HEK293 (cell line): Measurements from ENCODE around the gene GGTLC2.

Experiments used
- CTCF ChIA-PET: fragments of 350-600 bp; formaldehyde crosslinking; extraction: SDS; loops from one replicate; lab custom pipeline; 2021; ENCODE audit warnings: antibody characterized with exemption; lab: Yijun Ruan, JAX
- POLR2A ChIA-PET: fragments of 300-600 bp; formaldehyde crosslinking; extraction: SDS; loops from one replicate; lab custom pipeline; 2020; ENCODE audit warnings: antibody characterized with exemption, inconsistent platforms; lab: Yijun Ruan, JAX
- H3K27ac ChIP-seq: fragments of 200-500 bp; sonication (Bioruptor generic); 2 replicates; pipeline ENCODE4 v1.5.1; 2014; ENCODE audit warnings: low read depth, low read length, control low read depth, inconsistent platforms; ENCODE audit errors: extremely low read depth
- H3K36me3 ChIP-seq, 2 experiments: fragments of 200-500 bp in 1 of 2; sonication (Bioruptor generic) in 1 of 2; 1 replicate in 1 of 2; 2 replicates in 1 of 2; pipeline ENCODE4 v1.5.1; 2014 to 2017; ENCODE audit warnings: inconsistent platforms in 2 of 2, low read length in 2 of 2; ENCODE audit not compliant: control insufficient read depth in 2 of 2, insufficient read depth in 1 of 2
- H3K4me1 ChIP-seq: fragments of 200-500 bp; sonication (Bioruptor generic); 2 replicates; pipeline ENCODE4 v1.5.1; 2014; ENCODE audit warnings: mild to moderate bottlenecking, low read length, inconsistent platforms; ENCODE audit not compliant: control insufficient read depth, insufficient read depth
- H3K4me3 ChIP-seq: 2 replicates; pipeline ENCODE4 v1.5.1; 2011; ENCODE audit warnings: low read depth, mild to moderate bottlenecking, control low read depth, low read length, moderate library complexity
- H3K9me3 ChIP-seq: fragments of 200-500 bp; sonication (Bioruptor generic); 2 replicates; pipeline ENCODE4 v1.5.1; 2014; ENCODE audit warnings: low read depth, low read length, inconsistent platforms; ENCODE audit not compliant: control insufficient read depth, insufficient read depth
- KLF16 ChIP-seq: fragments of 450-650 bp; formaldehyde crosslinking; IDR thresholded peaks from 2 replicates; pipeline ENCODE4 v1.5.1; 2017; ENCODE audit warnings: missing biosample characterization, missing genetic modification characterization
- SP7 ChIP-seq: fragments of 450-650 bp; formaldehyde crosslinking; IDR thresholded peaks from 2 replicates; pipeline ENCODE4 v1.5.1; 2016; ENCODE audit warnings: missing biosample characterization, missing genetic modification characterization
- ZBTB17 ChIP-seq: fragments of 450-650 bp; formaldehyde crosslinking; IDR thresholded peaks from 2 replicates; pipeline ENCODE4 v1.5.1; 2016; ENCODE audit warnings: missing biosample characterization, missing genetic modification characterization
- ZNF10 ChIP-seq: fragments of 450-650 bp; formaldehyde crosslinking; IDR thresholded peaks from 2 replicates; pipeline ENCODE4 v1.5.1; 2017; ENCODE audit warnings: missing biosample characterization, missing genetic modification characterization
- ZNF114 ChIP-seq: fragments of 450-650 bp; formaldehyde crosslinking; IDR thresholded peaks from 2 replicates; pipeline ENCODE4 v1.5.0; 2017; ENCODE audit warnings: missing biosample characterization, missing genetic modification characterization
- ZNF19 ChIP-seq: fragments of 450-650 bp; formaldehyde crosslinking; IDR thresholded peaks from 2 replicates; pipeline ENCODE4; 2016; ENCODE audit warnings: missing biosample characterization, missing genetic modification characterization, low read depth
- ZNF341 ChIP-seq: fragments of 450-650 bp; formaldehyde crosslinking; IDR thresholded peaks from 2 replicates; pipeline ENCODE4; 2016; ENCODE audit warnings: low read depth, missing biosample characterization, missing genetic modification characterization
- ZNF391 ChIP-seq: fragments of 450-650 bp; formaldehyde crosslinking; IDR thresholded peaks from 2 replicates; pipeline ENCODE4 v1.5.1; 2016; ENCODE audit warnings: low read depth, missing biosample characterization, missing genetic modification characterization, borderline replicate concordance
- ZNF416 ChIP-seq: fragments of 450-650 bp; formaldehyde crosslinking; IDR thresholded peaks from 2 replicates; pipeline ENCODE4 v1.5.1; 2016; ENCODE audit warnings: missing biosample characterization, missing genetic modification characterization
- ZNF585B ChIP-seq: fragments of 450-650 bp; formaldehyde crosslinking; IDR thresholded peaks from 2 replicates; pipeline ENCODE4 v1.5.1; 2016; ENCODE audit warnings: missing biosample characterization, missing genetic modification characterization
- ZNF654 ChIP-seq: fragments of 450-650 bp; formaldehyde crosslinking; IDR thresholded peaks from 2 replicates; pipeline ENCODE4 v1.5.1; 2016; ENCODE audit warnings: low read depth, missing biosample characterization, missing genetic modification characterization
- ZNF660 ChIP-seq: fragments of 450-650 bp; IDR thresholded peaks from 2 replicates; pipeline ENCODE4 v1.5.1; 2018; ENCODE audit warnings: missing biosample characterization, mild to moderate bottlenecking, missing genetic modification characterization
- ZNF677 ChIP-seq: fragments of 450-650 bp; IDR thresholded peaks from 2 replicates; pipeline ENCODE4 v1.5.0; 2018; ENCODE audit warnings: missing biosample characterization, mild to moderate bottlenecking, missing genetic modification characterization, moderate library complexity
- TF ChIP-seq, protein P1 (sequence below): fragments of 450-650 bp; formaldehyde crosslinking; IDR thresholded peaks from 2 replicates; pipeline ENCODE4 v1.5.1; 2016; ENCODE audit warnings: missing biosample characterization, missing genetic modification characterization
- TF ChIP-seq, protein P2 (sequence below): fragments of 450-650 bp; formaldehyde crosslinking; IDR thresholded peaks from 2 replicates; pipeline ENCODE4 v1.5.1; 2016; ENCODE audit warnings: missing biosample characterization, missing genetic modification characterization
- TF ChIP-seq, protein P3 (sequence below): fragments of 450-650 bp; formaldehyde crosslinking; IDR thresholded peaks from 2 replicates; pipeline ENCODE4 v1.5.1; 2016; ENCODE audit warnings: missing biosample characterization, missing genetic modification characterization
- TF ChIP-seq, protein P4 (sequence below): fragments of 450-650 bp; formaldehyde crosslinking; IDR thresholded peaks from 2 replicates; pipeline ENCODE4 v1.5.0; 2017; ENCODE audit warnings: missing biosample characterization, missing genetic modification characterization, borderline replicate concordance
- TF ChIP-seq, protein P5 (sequence below): fragments of 450-650 bp; formaldehyde crosslinking; IDR thresholded peaks from 2 replicates; pipeline ENCODE4 v1.5.1; 2016; ENCODE audit warnings: missing biosample characterization, missing genetic modification characterization, borderline replicate concordance

The GGTLC2 gene

DNA sequence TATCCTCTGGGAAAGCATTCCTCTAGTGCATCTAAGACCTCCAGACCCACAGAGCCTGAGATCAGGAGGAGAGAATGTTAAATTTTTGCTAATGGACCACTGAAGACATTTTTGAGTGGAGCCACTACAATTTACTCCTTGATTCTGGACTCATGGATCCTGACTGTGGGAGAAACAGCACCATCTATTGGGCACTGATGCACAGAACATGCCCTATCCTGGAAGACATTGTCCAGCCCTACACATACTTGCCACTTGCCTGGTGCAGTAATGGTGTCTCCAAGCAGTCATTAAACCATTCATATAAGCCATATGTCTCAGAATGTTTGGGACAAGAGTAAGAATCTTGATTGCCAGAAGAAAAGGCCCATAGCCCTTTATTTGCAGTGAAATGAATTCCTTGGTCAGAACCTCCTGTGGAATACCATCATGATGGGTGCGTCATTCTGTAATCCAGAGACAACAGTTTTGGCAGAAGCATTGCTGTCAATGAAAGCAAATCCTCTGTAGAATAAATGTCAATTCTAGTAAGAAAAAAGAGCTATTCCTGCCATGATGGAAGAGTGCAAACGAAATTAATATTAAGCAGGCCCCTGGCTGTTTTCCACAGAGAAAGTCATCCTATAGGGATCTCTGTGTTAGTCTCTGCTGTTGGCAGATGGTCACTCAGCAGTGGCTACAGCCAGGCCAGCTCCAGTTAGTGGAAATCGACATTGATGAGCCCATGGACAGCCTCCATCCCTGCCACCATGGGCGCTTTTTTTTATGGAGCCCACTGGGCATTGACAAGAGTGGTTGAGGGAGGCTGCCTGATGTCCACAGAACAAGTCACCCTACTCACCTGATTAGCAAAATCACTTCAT, 43.5 kb downstream of the GGTLC2 start:
- Histone ChIP-seq H3K27ac (no peak overlapping the region), H3K9me3 (no peaks in the 10 kb centered on the region), H3K4me3 (no peak overlapping the region), H3K4me1 (no peaks in the 10 kb centered on the region)
- CTCF ChIA-PET = interaction anchor here (0.7 to 7.4 kb wide), 16 partner anchors 10 to 225 kb away, joined by 3 to 94 read pairs (median 4); no protein-coding TSS in a partner anchor
- POLR2A ChIA-PET = no interaction called here
- TF ChIP-seq ZNF585B = no peak
- peak; percentile 71 for TF ChIP-seq ZNF654 (tag by site-specific recombination)
- TF ChIP-seq ZBTB17 (tag by site-specific recombination) = 0 out of 2 replicates have a peak, but pooled peaks have one; percentile 20
- TF ChIP-seq, protein P1, sequence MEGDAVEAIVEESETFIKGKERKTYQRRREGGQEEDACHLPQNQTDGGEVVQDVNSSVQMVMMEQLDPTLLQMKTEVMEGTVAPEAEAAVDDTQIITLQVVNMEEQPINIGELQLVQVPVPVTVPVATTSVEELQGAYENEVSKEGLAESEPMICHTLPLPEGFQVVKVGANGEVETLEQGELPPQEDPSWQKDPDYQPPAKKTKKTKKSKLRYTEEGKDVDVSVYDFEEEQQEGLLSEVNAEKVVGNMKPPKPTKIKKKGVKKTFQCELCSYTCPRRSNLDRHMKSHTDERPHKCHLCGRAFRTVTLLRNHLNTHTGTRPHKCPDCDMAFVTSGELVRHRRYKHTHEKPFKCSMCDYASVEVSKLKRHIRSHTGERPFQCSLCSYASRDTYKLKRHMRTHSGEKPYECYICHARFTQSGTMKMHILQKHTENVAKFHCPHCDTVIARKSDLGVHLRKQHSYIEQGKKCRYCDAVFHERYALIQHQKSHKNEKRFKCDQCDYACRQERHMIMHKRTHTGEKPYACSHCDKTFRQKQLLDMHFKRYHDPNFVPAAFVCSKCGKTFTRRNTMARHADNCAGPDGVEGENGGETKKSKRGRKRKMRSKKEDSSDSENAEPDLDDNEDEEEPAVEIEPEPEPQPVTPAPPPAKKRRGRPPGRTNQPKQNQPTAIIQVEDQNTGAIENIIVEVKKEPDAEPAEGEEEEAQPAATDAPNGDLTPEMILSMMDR = peak; percentile 46; the same call in 1 of the 2 replicates
- TF ChIP-seq, all 188 proteins: peak for 3
- no peaks in the 10 kb centered on the region for H3K36me3 ChIP-seq

DNA sequence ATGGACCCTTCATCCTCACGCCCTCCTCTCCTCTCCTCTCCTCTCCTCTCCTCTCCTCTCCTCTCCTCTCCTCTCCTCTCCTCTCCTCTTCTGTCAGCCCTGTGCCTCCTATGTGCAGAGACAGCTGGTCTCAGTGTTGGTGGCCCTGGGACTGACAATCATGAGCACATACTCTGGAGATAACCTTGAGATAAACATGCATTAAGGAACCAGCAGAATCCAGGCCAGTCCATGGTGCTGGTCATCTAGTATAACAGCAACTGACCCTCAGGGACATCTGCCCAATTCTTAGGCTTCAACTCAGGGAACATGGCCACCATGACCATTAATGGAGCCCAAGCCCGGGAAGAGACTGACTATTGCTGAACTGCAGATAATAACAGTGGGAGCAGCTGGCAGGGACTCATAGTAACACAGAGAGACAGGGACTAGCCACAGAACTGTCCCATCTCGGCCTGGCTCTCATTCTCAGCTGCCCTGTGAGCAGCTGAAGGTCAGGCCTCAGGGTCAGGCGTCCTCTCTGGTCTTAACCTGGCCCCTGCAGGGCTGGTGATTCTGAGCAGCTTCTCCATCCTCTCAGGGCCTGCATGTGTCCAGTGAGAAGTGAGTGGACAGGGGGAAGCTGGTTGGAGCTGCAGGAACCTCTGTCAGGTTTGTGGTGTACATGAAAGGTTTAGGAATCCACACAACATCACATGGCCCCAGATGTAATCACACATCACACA, 45.4 kb downstream of the GGTLC2 start:
- Histone ChIP-seq H3K4me1 (no peaks in the 10 kb centered on the region), H3K36me3 (no peaks in the 10 kb centered on the region), H3K9me3 (no peaks in the 10 kb centered on the region), H3K27ac (no peak overlapping the region), H3K4me3 (no peak overlapping the region)
- CTCF ChIA-PET = interaction anchor here (0.5 to 7.4 kb wide), 11 partner anchors 13 to 270 kb away, joined by 3 to 94 read pairs (median 8); no protein-coding TSS in a partner anchor
- POLR2A ChIA-PET = no interaction called here
- TF ChIP-seq ZNF114 (tag by site-specific recombination) (no peak), ZNF416 (tag by site-specific recombination) (no peak), ZNF10 (no peak), ZNF391 (no peak), SP7 (tag by site-specific recombination) (no peak), ZNF341 (no peak), ZNF660 (tag by site-specific recombination) (no peak), ZBTB17 (tag by site-specific recombination) (no peak), KLF16 (tag by site-specific recombination) (no peak), ZNF677 (tag by site-specific recombination) (no peak), ZNF19 (tag by site-specific recombination) (no peak)
- TF ChIP-seq, protein P2, sequence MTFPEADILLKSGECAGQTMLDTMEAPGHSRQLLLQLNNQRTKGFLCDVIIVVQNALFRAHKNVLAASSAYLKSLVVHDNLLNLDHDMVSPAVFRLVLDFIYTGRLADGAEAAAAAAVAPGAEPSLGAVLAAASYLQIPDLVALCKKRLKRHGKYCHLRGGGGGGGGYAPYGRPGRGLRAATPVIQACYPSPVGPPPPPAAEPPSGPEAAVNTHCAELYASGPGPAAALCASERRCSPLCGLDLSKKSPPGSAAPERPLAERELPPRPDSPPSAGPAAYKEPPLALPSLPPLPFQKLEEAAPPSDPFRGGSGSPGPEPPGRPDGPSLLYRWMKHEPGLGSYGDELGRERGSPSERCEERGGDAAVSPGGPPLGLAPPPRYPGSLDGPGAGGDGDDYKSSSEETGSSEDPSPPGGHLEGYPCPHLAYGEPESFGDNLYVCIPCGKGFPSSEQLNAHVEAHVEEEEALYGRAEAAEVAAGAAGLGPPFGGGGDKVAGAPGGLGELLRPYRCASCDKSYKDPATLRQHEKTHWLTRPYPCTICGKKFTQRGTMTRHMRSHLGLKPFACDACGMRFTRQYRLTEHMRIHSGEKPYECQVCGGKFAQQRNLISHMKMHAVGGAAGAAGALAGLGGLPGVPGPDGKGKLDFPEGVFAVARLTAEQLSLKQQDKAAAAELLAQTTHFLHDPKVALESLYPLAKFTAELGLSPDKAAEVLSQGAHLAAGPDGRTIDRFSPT (tag by site-specific recombination) = no peak
- TF ChIP-seq, protein P3, sequence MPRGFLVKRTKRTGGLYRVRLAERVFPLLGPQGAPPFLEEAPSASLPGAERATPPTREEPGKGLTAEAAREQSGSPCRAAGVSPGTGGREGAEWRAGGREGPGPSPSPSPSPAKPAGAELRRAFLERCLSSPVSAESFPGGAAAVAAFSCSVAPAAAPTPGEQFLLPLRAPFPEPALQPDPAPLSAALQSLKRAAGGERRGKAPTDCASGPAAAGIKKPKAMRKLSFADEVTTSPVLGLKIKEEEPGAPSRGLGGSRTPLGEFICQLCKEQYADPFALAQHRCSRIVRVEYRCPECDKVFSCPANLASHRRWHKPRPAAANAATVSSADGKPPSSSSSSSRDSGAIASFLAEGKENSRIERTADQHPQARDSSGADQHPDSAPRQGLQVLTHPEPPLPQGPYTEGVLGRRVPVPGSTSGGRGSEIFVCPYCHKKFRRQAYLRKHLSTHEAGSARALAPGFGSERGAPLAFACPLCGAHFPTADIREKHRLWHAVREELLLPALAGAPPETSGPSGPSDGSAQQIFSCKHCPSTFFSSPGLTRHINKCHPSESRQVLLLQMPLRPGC (tag by site-specific recombination) = no peak
- TF ChIP-seq, protein P4, sequence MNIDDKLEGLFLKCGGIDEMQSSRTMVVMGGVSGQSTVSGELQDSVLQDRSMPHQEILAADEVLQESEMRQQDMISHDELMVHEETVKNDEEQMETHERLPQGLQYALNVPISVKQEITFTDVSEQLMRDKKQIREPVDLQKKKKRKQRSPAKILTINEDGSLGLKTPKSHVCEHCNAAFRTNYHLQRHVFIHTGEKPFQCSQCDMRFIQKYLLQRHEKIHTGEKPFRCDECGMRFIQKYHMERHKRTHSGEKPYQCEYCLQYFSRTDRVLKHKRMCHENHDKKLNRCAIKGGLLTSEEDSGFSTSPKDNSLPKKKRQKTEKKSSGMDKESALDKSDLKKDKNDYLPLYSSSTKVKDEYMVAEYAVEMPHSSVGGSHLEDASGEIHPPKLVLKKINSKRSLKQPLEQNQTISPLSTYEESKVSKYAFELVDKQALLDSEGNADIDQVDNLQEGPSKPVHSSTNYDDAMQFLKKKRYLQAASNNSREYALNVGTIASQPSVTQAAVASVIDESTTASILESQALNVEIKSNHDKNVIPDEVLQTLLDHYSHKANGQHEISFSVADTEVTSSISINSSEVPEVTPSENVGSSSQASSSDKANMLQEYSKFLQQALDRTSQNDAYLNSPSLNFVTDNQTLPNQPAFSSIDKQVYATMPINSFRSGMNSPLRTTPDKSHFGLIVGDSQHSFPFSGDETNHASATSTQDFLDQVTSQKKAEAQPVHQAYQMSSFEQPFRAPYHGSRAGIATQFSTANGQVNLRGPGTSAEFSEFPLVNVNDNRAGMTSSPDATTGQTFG (tag by site-specific recombination) = no peak
- TF ChIP-seq, protein P5, sequence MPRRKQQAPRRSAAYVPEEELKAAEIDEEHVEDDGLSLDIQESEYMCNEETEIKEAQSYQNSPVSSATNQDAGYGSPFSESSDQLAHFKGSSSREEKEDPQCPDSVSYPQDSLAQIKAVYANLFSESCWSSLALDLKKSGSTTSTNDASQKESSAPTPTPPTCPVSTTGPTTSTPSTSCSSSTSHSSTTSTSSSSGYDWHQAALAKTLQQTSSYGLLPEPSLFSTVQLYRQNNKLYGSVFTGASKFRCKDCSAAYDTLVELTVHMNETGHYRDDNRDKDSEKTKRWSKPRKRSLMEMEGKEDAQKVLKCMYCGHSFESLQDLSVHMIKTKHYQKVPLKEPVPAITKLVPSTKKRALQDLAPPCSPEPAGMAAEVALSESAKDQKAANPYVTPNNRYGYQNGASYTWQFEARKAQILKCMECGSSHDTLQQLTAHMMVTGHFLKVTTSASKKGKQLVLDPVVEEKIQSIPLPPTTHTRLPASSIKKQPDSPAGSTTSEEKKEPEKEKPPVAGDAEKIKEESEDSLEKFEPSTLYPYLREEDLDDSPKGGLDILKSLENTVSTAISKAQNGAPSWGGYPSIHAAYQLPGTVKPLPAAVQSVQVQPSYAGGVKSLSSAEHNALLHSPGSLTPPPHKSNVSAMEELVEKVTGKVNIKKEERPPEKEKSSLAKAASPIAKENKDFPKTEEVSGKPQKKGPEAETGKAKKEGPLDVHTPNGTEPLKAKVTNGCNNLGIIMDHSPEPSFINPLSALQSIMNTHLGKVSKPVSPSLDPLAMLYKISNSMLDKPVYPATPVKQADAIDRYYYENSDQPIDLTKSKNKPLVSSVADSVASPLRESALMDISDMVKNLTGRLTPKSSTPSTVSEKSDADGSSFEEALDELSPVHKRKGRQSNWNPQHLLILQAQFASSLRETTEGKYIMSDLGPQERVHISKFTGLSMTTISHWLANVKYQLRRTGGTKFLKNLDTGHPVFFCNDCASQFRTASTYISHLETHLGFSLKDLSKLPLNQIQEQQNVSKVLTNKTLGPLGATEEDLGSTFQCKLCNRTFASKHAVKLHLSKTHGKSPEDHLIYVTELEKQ (tag by site-specific recombination) = no peak
